GM21786 (cell line): ENCODE data around the gene ELAPOR1.
"Not testable (repeated sequence)": the region's sequence is repeated elsewhere in the genome, so short reads cannot be mapped to it uniquely, and the experiment has no call there.

ENCODE experiments used
- ATAC-seq: cut with Tn5 transposase; IDR thresholded peaks from one replicate; pipeline ENCODE4 v1.9.1; 2021; ENCODE audit not compliant: unreplicated experiment

The ELAPOR1 gene

DNA sequence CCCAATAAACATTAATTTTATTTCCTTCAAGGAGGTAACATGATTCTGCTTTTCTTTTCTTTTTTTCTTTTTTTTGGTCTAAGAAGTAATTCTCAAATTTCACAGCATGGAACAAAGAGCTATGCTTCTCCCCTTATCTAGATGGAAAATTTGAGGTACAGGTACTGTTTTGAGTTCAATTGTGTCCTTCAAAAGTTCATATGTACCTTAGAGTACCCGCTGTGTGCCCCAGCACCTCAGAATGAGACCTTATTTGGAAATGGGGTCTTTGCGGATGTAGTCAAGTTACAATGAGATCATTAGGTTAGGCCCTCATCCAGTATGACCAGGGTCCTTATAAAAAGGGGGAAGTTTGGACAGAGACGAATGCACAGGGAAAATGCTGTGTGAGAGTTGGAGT is 22.0 kb downstream of the ELAPOR1 start:
- no peak for ATAC-seq

- ATAC-seq = no peak
Observed at GRCh38 chr1:109136766-109137165, 22.9 kb downstream of the ELAPOR1 start.

DNA sequence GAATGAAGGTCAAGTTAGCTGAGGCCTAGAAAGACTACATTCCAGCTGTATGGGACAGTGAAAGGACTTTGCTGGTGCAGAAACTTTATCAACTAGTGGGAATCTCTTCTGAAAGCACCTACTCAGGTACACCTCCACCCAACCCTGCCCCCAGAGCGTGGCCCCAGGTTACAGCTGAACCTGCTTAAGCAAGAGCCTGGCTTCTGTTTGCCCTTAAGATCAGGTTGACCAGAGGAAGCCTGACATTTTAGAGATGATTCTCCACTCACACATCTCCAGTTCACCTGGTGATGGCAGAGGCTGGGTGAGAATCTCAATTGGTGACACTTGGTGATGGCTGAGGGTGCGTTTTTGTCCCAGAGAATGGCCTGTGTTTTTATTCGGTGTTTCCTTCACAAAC is 24.0 kb downstream of the ELAPOR1 start:
- no peak for ATAC-seq

- ATAC-seq = no peak
Observed at GRCh38 chr1:109138358-109138757, 24.4 kb downstream of the ELAPOR1 start.

GRCh38 chr1:109140392-109140791 is 26.5 kb downstream of the ELAPOR1 start:
- no peak for ATAC-seq

DNA sequence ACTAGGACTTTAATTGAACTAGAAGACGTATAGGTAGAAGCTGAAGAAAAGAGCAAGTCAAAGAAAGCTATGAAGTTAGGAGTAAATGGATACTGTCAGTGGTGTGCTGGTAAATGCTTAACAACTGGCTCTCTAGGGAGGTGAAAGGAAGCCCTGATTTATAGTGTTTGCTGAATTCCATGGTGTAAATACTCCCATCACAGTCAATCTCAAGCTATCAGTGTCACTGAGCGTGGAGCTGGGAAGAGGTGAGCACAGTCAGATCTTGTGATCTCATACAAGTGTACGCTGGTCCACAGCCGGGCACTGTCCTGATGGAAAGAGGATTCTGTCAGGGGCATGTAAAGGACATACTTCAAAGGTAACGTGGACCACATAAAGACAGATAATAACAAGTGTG is 28.3 kb downstream of the ELAPOR1 start:
- ATAC-seq = no peak

- ATAC-seq = not testable (repeated sequence)
Observed at GRCh38 chr1:109142725-109143124, 28.8 kb downstream of the ELAPOR1 start.

DNA sequence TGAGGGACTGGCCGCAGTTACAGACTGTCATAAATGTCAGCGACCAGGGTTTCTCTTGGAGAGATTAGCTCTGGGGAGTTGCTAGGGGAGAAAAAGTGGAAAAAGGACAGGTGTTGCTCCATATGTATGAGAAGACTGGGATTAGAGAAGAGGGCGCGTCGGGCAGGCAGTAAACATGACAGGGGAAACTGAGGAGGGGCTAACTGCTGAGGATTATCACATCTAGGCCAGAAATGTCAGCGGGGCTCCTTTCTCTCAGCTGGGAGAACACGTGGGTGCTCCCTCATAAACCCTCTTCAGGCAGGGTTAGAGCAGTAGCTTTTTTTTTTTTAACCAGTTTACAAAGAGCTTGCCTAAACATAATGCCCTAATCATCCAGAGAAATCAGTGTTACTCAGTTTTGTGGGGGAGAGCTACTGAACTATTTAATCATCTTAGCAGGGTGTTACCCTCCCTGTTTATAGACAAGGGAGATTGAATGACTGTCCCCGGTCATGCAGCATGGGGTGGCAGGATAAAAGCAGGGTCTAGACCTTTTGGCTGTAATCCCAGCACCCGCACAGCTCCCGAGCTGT is 35.2 kb downstream of the ELAPOR1 start:
- no peak for ATAC-seq

DNA sequence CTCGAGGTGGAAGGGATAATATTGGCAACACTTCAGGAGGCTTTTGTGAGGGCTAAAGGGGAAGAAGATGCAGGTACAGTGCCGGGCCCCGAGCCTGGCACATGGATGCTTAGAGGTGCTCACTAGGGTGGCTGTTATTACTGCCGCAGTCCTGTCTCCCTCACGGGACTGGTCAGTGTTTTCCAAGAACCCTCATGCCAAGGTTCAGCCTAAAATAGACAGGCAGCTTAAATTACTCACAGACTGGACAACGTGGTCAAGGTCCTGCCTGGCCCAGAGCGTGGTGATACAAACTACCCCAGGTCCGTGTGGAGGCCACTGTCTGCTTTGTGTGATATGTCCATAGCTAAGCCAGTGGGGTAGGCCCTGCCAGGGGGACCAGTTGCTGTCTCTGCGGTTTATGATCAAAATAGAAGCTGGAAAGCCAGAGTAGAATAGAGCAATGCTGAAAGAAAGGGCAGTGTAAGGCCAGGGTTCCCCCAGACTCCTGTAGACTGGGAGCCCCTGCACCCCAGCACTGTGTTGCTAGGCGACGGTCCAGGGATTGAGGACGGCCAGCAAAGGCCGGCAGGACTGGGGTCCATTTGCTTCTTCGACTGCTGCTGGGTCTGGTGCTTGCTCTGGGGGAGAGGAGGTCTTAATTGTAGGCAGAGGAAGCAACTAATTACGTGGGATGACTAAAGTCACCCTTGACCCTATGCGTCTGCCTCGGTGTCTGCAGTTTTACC is 36.1 kb downstream of the ELAPOR1 start:
- ATAC-seq = no peak

GRCh38 chr1:109151146-109151990 is 37.5 kb downstream of the ELAPOR1 start:
- no peak for ATAC-seq

- ATAC-seq = no peak
Observed at GRCh38 chr1:109152196-109152595, 38.3 kb downstream of the ELAPOR1 start.

- no peak for ATAC-seq
Observed at GRCh38 chr1:109156916-109157385, 43.0 kb downstream of the ELAPOR1 start.

DNA sequence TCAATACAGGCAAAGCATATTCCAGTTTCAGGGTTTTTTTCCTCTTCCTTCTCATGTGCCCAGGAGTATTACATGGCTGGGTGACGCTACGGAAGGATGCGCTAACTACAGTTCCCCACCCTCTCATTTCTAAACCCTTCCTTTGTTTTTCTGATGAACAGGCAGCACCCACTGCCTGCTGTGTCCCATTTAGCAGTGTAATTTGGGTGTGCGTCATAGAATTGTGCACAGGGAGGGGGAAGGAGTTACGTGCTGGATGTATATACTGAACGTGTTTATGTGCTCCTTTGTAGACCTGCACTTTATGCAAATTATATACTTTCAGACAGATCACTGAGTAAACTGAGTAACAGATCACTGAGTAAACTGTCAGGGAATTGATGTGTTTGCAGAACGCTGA is 44.5 kb downstream of the ELAPOR1 start:
- no peak for ATAC-seq

DNA sequence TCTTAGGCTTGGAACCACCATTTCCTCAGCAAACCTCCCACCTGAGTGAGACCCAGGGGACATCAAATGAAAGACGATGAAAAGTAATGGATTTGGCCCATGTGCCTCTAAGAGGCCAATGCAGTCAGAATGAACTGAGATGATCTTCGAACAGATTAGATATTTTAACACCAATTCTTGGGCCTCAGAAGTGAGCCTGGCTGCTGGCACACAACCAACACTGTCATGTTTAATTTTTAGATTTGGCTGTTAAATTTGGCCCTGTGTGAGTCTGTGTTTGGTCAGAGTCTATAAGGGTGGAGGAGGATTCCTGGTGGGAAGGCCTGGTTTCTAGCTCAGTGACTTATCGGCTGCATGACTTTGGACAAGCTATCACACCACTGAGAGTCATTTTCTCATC is 45.4 kb downstream of the ELAPOR1 start:
- no peak for ATAC-seq

DNA sequence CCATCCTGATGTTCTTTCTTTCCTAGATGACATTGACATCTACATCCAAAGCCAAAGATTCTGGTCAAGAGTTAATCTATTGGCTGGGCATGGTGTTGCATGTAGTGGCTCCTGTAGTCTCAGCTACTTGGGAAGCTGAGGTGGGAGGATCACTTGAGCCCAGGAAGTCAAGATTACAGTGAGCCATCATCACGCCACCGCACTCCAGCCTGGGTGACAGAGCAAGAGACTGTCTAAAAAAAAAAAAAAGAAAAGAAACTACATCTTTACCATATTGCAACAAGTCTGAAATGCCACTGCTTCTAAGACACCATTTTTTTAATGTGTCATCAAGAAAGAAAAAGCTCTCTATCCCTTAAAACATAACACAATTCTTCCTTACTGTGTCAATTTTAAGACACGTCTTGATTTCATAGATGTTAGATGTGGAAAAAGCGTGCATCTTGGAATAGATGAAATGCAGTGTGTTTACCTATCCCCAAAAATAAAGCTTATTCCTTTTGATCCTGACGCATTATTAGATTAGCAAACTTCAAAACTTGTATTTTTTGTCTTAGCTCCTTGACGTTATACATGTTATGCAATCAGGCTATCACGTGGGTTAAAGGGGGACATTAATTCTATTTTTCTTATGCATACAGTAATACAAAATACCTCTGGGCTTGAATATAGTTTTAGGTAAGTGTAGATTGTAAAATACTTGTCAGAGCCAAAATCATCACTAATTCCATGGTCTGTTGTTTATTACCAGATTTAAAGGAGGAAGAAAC is 46.3 kb downstream of the ELAPOR1 start:
- ATAC-seq = no peak

GRCh38 chr1:109161858-109162606 is 48.1 kb downstream of the ELAPOR1 start:
- ATAC-seq = peak; percentile 63

GRCh38 chr1:109162626-109163025 is 48.7 kb downstream of the ELAPOR1 start:
- ATAC-seq = no peak

DNA sequence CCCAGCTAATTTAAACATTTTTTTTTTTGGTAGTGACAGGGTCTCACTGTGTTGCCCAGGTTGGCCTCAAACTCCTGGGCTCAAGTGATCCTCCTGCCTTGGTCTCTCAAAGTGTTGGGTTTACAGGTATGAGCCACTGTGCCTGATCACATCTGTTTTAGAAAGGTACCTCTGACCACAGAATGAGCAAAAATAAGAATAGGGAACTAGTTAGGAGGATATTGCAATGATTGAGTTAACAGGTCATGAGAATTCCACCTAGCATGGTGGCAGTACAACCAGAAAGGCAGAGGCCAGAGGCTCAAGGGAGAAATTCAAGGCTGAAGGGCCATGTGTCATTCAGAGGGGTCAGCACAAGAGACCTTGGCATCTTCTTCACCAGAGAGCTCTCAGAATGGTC is 49.6 kb downstream of the ELAPOR1 start:
- ATAC-seq = no peak
